Measurements from ENCODE around the gene THSD7B. TPM values are rescaled to one million over a fixed set of nuclear protein-coding genes. Genes with fewer than 3 reads are reported as not detected.
"Not testable (repeated sequence)": the region's sequence is repeated elsewhere in the genome, so short reads cannot be mapped to it uniquely, and the experiment has no call there.

The THSD7B gene
- polyA plus RNA-seq, 1 donor from 2014 or later: not detected

DNA sequence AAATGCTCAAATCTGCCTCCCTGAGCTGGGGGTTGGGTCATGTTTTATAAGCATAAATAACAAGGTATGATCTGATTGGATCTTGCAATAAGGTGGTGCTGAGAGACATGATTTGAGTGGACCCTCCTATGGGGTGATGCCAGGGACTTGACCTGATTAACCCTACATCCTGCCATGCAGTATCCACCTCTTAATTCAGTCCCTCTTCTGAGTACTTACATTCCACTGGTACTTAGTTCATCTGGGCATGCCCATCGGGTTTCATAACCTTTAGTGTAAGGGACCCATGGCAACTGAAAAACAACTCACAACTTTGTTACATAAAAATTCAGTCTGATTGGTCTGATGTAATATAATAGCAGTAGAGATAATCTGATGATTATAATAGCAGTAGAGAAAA is 801.0 kb downstream of the THSD7B start:
- H3K4me1 Mint-ChIP-seq: no peaks in the 10 kb centered on the region
- H3K4me3 Mint-ChIP-seq: no peak overlapping the region
- H3K9me3 Mint-ChIP-seq: peaks cover 2% of the 10 kb centered on the region in 3 donors
- no peaks in the 10 kb centered on the region for H3K27me3 Mint-ChIP-seq
- no peak overlapping the region for H3K27ac Mint-ChIP-seq
- H3K36me3 Mint-ChIP-seq: no peaks in the 10 kb centered on the region

DNA sequence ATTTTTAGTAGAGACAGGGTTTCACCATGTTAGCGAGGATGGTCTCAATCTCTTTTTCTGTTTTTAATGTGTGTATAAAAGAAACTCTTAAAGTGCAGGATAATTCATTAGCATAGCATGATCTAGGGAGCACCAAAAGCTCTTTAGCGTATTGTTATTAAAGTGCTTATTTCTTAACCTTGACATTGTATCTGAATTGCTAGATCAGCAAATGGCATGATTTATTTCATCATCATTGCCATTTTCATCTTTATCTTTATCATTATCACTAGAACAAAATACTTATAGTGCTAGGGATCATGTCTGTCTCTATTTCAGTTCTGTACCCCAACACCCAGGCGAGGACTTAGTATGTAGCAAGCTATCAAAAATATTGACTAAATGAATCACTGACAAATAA is 805.1 kb downstream of the THSD7B start:
- Mint-ChIP-seq H3K36me3 (no peaks in the 10 kb centered on the region), H3K9me3 (peaks cover 0 to 2% (median 0%) of the 10 kb centered on the region in 3 donors), H3K27ac (no peak overlapping the region), H3K27me3 (no peaks in the 10 kb centered on the region), H3K4me3 (no peak overlapping the region), H3K4me1 (no peaks in the 10 kb centered on the region)

GRCh38 chr2:137587834-137588233 is 822.5 kb downstream of the THSD7B start:
- not testable (repeated sequence) for H3K27ac Mint-ChIP-seq, H3K36me3 Mint-ChIP-seq, H3K4me3 Mint-ChIP-seq, H3K4me1 Mint-ChIP-seq, H3K27me3 Mint-ChIP-seq, H3K9me3 Mint-ChIP-seq

- not testable (repeated sequence) for H3K27ac Mint-ChIP-seq, H3K4me1 Mint-ChIP-seq, H3K36me3 Mint-ChIP-seq, H3K4me3 Mint-ChIP-seq, H3K9me3 Mint-ChIP-seq, H3K27me3 Mint-ChIP-seq
These were observed 823.2 kb downstream of the THSD7B start for GRCh38 chr2:137588578-137588977.

GRCh38 chr2:137590102-137590501 is 824.8 kb downstream of the THSD7B start:
- Mint-ChIP-seq H3K4me3 (no peak overlapping the region), H3K27ac (no peak overlapping the region), H3K4me1 (no peaks in the 10 kb centered on the region), H3K36me3 (no peaks in the 10 kb centered on the region), H3K27me3 (no peaks in the 10 kb centered on the region), H3K9me3 (peaks cover 0 to 4% (median 0%) of the 10 kb centered on the region in 3 donors)

- Mint-ChIP-seq H3K9me3 (peaks cover 2 to 5% (median 5%) of the 10 kb centered on the region in 3 donors), H3K4me1 (no peaks in the 10 kb centered on the region)
These were observed 842.5 kb downstream of the THSD7B start for GRCh38 chr2:137607722-137608318.

DNA sequence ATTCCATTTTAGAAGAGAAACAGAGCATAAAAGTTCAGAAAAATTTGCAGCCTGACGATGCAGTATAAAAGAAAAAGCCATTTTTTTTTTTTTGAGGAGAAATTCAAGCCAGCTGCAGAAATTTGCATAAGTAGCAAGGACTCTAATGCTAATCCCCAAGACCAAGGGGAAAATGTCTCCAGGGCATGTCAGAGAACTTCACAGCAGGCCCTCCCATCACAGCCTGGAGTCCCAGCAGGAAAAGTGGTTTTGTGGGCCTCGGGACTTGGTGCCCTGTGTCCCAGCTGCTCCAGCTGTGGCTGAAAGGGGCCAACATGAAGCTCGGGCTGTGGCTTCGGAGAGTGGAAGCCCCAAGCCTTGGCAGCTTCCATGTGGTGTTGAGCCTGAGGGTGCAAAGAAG is 873.6 kb downstream of the THSD7B start:
- Mint-ChIP-seq H3K4me1 (no peaks in the 10 kb centered on the region), H3K9me3 (peaks cover 0 to 5% (median 0%) of the 10 kb centered on the region in 3 donors), H3K36me3 (no peaks in the 10 kb centered on the region), H3K4me3 (no peak overlapping the region), H3K27me3 (no peaks in the 10 kb centered on the region), H3K27ac (no peak overlapping the region)

More at GRCh38 chr2:137607722-137608318, 842.5 kb downstream of the THSD7B start:
- H3K36me3 Mint-ChIP-seq: no peaks in the 10 kb centered on the region
- H3K27ac Mint-ChIP-seq: no peak overlapping the region
- H3K27me3 Mint-ChIP-seq: no peaks in the 10 kb centered on the region
- no peak overlapping the region for H3K4me3 Mint-ChIP-seq

DNA sequence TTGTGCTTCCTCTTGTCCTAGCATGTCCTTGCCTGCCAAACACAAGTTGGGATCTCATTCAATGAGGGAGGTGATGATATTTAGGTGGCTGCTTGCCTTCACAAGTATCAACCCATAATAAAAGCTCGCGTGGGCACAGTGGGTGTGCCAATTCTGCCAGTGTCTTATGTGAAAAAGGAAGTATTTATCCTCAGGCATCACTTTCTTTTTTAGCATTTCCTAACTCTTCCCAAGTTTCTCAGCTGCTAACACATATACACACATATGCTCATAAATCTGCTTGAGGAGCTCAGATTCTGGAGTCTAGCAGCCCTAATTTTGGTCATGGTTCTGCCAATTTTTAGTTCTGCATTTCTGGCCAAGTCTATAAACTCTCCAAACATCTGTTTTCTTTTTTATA is 879.4 kb downstream of the THSD7B start:
- Mint-ChIP-seq H3K27ac (no peak overlapping the region), H3K36me3 (no peaks in the 10 kb centered on the region), H3K9me3 (peaks cover 3 to 6% (median 4%) of the 10 kb centered on the region in 3 donors), H3K4me1 (peaks cover 0 to 1% (median 0%) of the 10 kb centered on the region in 3 donors), H3K4me3 (no peak overlapping the region), H3K27me3 (no peaks in the 10 kb centered on the region)

DNA sequence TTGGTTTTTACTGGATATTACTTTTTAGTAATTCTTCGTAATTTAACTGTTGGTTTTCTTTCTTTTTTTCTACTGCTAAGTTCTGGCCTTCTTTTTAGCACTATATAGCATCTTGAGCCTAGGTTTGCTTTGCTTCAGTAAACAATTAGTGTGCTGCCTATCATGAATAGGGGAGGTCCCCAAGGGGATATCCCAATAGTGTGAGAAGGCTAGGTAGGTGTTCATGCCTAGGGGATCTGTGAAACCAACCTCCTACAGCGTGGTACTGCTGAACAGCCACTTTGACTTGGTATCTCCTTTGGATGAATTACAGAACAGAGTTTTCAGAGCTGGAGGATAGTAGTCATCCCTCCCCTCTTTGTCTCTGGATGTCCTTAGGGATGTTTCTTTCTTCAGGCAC is 888.7 kb downstream of the THSD7B start:
- no peak overlapping the region for H3K4me3 Mint-ChIP-seq
- no peaks in the 10 kb centered on the region for H3K36me3 Mint-ChIP-seq
- H3K27me3 Mint-ChIP-seq: no peaks in the 10 kb centered on the region
- no peaks in the 10 kb centered on the region for H3K4me1 Mint-ChIP-seq
- H3K27ac Mint-ChIP-seq: no peak overlapping the region
- peaks cover 0 to 2% (median 0%) of the 10 kb centered on the region in 3 donors for H3K9me3 Mint-ChIP-seq

DNA sequence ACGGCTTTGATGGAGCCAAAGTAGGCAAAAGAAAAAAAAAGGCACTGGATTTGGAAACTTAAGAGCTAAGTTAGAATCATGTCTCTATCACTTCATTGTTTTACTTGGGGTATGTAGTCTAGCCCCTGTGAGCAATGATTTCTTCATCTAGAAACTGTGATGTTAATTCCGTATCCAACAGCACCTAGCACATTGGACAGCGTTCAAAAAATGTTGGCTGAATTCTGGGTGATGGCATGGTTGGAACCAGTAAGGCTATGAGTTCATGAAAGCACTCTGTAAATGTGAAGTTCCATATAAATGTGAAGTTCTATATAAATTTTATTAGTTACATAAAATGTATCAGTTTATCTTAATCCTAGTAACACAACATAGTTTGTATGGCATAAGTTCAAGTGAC is 890.5 kb downstream of the THSD7B start:
- Mint-ChIP-seq H3K36me3 (no peaks in the 10 kb centered on the region), H3K4me3 (no peak overlapping the region), H3K4me1 (no peaks in the 10 kb centered on the region), H3K9me3 (no peaks in the 10 kb centered on the region), H3K27me3 (no peaks in the 10 kb centered on the region), H3K27ac (no peak overlapping the region)

DNA sequence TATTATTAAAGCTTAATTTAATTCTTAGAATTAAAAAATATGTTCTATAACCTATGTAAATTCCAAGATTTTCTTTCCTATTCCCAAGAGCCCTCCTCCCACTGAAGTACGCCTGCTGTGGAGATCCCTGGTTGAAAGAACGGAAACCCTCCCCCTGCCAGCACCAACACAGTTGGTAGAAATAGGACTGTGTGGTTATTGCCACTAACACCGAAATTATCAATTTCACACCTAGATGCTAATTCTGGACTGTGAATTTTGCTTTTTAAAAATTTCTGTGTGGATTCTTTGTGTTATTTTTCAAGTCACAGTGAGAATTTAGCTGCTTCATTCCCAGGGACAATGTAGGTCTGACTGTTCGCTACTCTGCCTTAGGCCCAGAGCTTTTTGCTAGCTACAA is 893.1 kb downstream of the THSD7B start:
- Mint-ChIP-seq H3K27ac (no peak overlapping the region), H3K9me3 (peaks cover 0 to 5% (median 0%) of the 10 kb centered on the region in 3 donors), H3K27me3 (no peaks in the 10 kb centered on the region), H3K4me3 (no peak overlapping the region), H3K4me1 (no peaks in the 10 kb centered on the region), H3K36me3 (no peaks in the 10 kb centered on the region)

GRCh38 chr2:137659616-137660015 is 894.3 kb downstream of the THSD7B start:
- H3K4me1 Mint-ChIP-seq: no peaks in the 10 kb centered on the region
- H3K27me3 Mint-ChIP-seq: no peaks in the 10 kb centered on the region

DNA sequence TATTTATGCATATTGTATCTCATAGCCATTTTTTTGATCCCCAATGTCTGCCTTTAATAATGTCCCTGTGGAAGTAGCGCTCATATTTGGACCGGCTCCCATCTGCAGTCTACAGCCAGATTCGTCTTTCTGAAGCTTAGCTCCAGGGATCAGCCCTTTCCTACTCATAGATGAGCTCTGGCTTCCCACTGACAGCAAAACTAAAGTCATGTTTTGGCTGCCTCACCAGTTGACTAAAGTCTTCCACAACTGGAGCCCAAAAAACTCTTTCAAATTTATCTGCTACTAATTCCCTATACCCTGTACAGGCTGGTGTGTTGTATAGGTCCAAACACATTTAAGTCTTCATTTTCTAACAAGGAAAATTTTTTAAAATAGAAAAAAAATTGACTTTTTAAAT is 904.8 kb downstream of the THSD7B start:
- peaks cover 0 to 2% (median 0%) of the 10 kb centered on the region in 3 donors for H3K9me3 Mint-ChIP-seq
- H3K27me3 Mint-ChIP-seq: no peaks in the 10 kb centered on the region
- H3K27ac Mint-ChIP-seq: no peak overlapping the region
- H3K4me3 Mint-ChIP-seq: no peak overlapping the region
- no peaks in the 10 kb centered on the region for H3K4me1 Mint-ChIP-seq
- no peaks in the 10 kb centered on the region for H3K36me3 Mint-ChIP-seq

More at GRCh38 chr2:137659616-137660015, 894.3 kb downstream of the THSD7B start:
- H3K27ac Mint-ChIP-seq: no peak overlapping the region
- H3K4me3 Mint-ChIP-seq: no peak overlapping the region
- H3K36me3 Mint-ChIP-seq: no peaks in the 10 kb centered on the region
- H3K9me3 Mint-ChIP-seq: peaks cover 0 to 5% (median 0%) of the 10 kb centered on the region in 3 donors

- Mint-ChIP-seq H3K4me1 (no peaks in the 10 kb centered on the region), H3K4me3 (no peak overlapping the region)
These were observed 907.7 kb downstream of the THSD7B start for GRCh38 chr2:137672989-137673552.

GRCh38 chr2:137674991-137675390 is 909.6 kb downstream of the THSD7B start:
- Mint-ChIP-seq H3K4me1 (no peaks in the 10 kb centered on the region), H3K9me3 (peaks cover 0 to 2% (median 0%) of the 10 kb centered on the region in 3 donors), H3K4me3 (no peak overlapping the region), H3K36me3 (no peaks in the 10 kb centered on the region), H3K27me3 (no peaks in the 10 kb centered on the region), H3K27ac (no peak overlapping the region)

More at GRCh38 chr2:137672989-137673552, 907.7 kb downstream of the THSD7B start:
- H3K27ac Mint-ChIP-seq: no peak overlapping the region
- H3K36me3 Mint-ChIP-seq: no peaks in the 10 kb centered on the region
- H3K9me3 Mint-ChIP-seq: peaks cover 0 to 2% (median 0%) of the 10 kb centered on the region in 3 donors
- no peaks in the 10 kb centered on the region for H3K27me3 Mint-ChIP-seq

All from IgD-negative memory B cell (primary cell).